Body of pancreas (tissue), 4 donors: Measurements from ENCODE around the gene GALNT17. TPM values are rescaled to one million over a fixed set of nuclear protein-coding genes. Genes with fewer than 3 reads are reported as not detected.

Experiments used
- ATAC-seq: fragments of 150-250 bp; one replicate; pipeline ENCODE4 v1.9.1; 2016
- DNase-seq, 4 donors: peaks; one replicate each; pipeline ENCODE4 v3.0.0-alpha.2; 2019
- H3K27ac ChIP-seq, 4 donors: fragments of 200-600 bp; sonication (generic); 1 replicate in 3 of 4; 2 replicates in 1 of 4; pipeline versions ENCODE4 v1.5.1 to v1.6.1; 2016 to 2019; ENCODE audit warnings: mild to moderate bottlenecking in 1 of 4, mixed read lengths in 1 of 4, moderate library complexity in 1 of 4
- H3K27me3 ChIP-seq, 2 donors: fragments of 200-600 bp; sonication (generic); one replicate each; pipeline ENCODE4 v1.6.0; 2016; ENCODE audit warnings: mild to moderate bottlenecking in 1 of 2
- H3K36me3 ChIP-seq, 2 donors: fragments of 200-600 bp; sonication (generic); replicated peaks in 1 of 2; 2 replicates each; pipeline ENCODE4 v1.5.1; 2016; ENCODE audit warnings: low read depth in 2 of 2; ENCODE audit not compliant: insufficient read depth in 1 of 2
- H3K4me1 ChIP-seq: fragments of 200-600 bp; sonication (generic); one replicate; pipeline ENCODE4 v1.6.0; 2016
- H3K4me3 ChIP-seq, 2 donors: fragments of 200-600 bp; sonication (generic); 1 replicate in 1 of 2; 2 replicates in 1 of 2; pipeline ENCODE4 v1.5.1; 2016 to 2019
- H3K9me3 ChIP-seq, 3 donors: fragments of 200-600 bp; sonication (generic); 1 replicate in 2 of 3; 2 replicates in 1 of 3; pipeline ENCODE4 v1.5.1; 2016
- POLR2A ChIP-seq, 3 donors: fragments of 450-650 bp; IDR thresholded peaks; one replicate each; pipeline ENCODE4 v1.6.1; 2016; ENCODE audit warnings: antibody characterized with exemption in 3 of 3, mild to moderate bottlenecking in 2 of 3
- WGBS, 2 donors: methylation state at CpG; one replicate each; pipeline ENCODE4 v1.1.5; 2017; 5-methylcytosine and 5-hydroxymethylcytosine counted together
- intact Hi-C: fragments of 100-400 bp; cut with DNase I; formaldehyde crosslinking; loops from one replicate; pipeline ENCODE4 v1.15.1; 2023
- total RNA-seq, 2 donors: library from RNA; depleted of rRNA; stranded (reverse); fragments of >200 nt; gene quantifications; one replicate each; pipeline ENCODE4 v1.1.0, GENCODE V29; 2016
- TF ChIP-seq, protein P1 (sequence below), 7 experiments: fragments of 450-650 bp in 4 of 7; fragments of 200-600 bp in 3 of 7; sonication (generic) in 3 of 7; IDR thresholded peaks; one replicate each; pipeline ENCODE4 v1.5.1; 2016 to 2019; ENCODE audit warnings: antibody characterized with exemption in 7 of 7

Gene GALNT17
- total RNA-seq, 2 donors from 2014 or later = 6.5 to 27.4 TPM

DNA sequence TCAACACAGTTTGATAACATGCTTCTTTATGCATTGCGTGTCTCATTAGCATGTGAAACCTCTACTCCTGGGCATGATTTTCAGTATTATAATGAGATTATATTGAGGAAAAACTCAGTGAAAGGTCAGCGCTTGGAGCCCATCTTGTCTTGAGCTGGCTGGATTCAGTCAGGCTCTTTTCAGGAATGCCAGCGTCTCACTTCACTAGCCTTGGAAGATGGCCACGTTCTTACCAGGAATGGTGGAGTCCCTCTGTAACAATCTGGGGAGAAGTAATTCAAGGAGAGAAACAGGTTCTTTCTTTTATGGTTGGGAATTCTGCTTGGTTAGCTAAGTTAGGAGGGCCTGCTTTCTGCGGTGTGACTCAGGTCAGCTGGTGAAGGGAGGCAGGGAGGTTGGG is 241.0 kb downstream of the GALNT17 start:
- Histone ChIP-seq H3K36me3 (no peaks in the 10 kb centered on the region), H3K27me3 (no peaks in the 10 kb centered on the region), H3K27ac (no peak overlapping the region), H3K9me3 (no peaks in the 10 kb centered on the region), H3K4me3 (no peak overlapping the region), H3K4me1 (no peaks in the 10 kb centered on the region)
- WGBS, 2 donors = 90 to 91% methylated on average over 5 of the region's 5 CpGs
- DNase-seq (no peak), ATAC-seq (no peak)
- intact Hi-C loops = no loop called here
- no peak for TF ChIP-seq POLR2A (IDR thresholded peaks at IDR 0.05)
- TF ChIP-seq, protein P1, sequence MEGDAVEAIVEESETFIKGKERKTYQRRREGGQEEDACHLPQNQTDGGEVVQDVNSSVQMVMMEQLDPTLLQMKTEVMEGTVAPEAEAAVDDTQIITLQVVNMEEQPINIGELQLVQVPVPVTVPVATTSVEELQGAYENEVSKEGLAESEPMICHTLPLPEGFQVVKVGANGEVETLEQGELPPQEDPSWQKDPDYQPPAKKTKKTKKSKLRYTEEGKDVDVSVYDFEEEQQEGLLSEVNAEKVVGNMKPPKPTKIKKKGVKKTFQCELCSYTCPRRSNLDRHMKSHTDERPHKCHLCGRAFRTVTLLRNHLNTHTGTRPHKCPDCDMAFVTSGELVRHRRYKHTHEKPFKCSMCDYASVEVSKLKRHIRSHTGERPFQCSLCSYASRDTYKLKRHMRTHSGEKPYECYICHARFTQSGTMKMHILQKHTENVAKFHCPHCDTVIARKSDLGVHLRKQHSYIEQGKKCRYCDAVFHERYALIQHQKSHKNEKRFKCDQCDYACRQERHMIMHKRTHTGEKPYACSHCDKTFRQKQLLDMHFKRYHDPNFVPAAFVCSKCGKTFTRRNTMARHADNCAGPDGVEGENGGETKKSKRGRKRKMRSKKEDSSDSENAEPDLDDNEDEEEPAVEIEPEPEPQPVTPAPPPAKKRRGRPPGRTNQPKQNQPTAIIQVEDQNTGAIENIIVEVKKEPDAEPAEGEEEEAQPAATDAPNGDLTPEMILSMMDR (IDR thresholded peaks at IDR 0.05) = no peak

DNA sequence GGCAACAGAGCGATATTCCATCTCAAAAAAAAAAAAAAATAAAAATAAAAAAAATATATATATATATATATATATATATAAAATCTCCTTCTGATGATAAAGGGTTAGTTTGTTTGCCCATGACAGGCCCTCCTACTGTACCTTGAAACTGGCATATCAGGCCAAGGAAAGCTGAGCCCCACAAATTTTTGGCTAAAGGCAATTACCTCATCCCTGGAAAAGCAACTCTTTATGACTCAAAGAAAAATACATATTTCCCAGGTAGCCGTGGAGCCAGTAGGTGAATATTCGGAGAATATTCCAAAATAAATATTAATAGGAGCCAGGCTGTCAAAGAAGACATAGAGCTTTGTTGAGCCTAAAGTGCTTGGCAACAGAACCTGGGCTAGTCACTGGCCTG is 245.1 kb downstream of the GALNT17 start:
- H3K27me3 ChIP-seq = no peaks in the 10 kb centered on the region
- TF ChIP-seq, protein P1 (IDR thresholded peaks at IDR 0.05) = no peak
- TF ChIP-seq POLR2A (IDR thresholded peaks at IDR 0.05) = no peak
- H3K27ac ChIP-seq = no peak overlapping the region
- H3K4me1 ChIP-seq = no peaks in the 10 kb centered on the region
- H3K4me3 ChIP-seq = no peak overlapping the region
- peak in 1 of 4 donors; percentile 7 for DNase-seq
- H3K36me3 ChIP-seq = no peaks in the 10 kb centered on the region
- H3K9me3 ChIP-seq = no peaks in the 10 kb centered on the region
- peak; percentile 74 for ATAC-seq
- WGBS, 2 donors = 48 to 68% methylated on average over 3 of the region's 3 CpGs
- intact Hi-C loops = no loop called here

DNA sequence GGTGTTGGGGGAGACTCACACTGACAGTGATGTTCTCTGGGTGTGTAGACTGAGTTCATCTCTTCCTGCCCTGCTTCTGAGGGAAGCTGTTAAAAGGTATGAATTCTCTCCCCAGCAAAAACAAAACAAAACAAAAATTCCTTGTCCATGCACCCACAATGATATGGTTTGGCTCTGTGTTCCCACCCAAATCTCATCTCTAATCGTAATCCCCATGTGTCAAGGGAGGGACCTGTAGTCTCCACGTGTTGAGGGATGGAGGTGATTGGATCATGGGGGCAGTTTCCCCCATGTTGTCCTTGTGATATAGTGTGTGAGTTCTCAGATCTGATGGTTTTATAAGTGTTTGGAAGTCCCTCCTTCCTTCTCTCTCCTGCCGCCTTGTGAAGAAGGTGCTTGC is 245.5 kb downstream of the GALNT17 start:
- H3K27me3 ChIP-seq = no peaks in the 10 kb centered on the region
- H3K4me1 ChIP-seq = no peaks in the 10 kb centered on the region
- no peak overlapping the region for H3K27ac ChIP-seq
- TF ChIP-seq, protein P1 (IDR thresholded peaks at IDR 0.05) = no peak
- TF ChIP-seq POLR2A (IDR thresholded peaks at IDR 0.05) = no peak
- no peaks in the 10 kb centered on the region for H3K36me3 ChIP-seq
- no peak for ATAC-seq
- no peaks in the 10 kb centered on the region for H3K9me3 ChIP-seq
- whole genome bisulfite sequencing, 2 donors = 77 to 87% methylated on average over 3 of the region's 3 CpGs
- intact Hi-C loops = no loop called here
- H3K4me3 ChIP-seq = no peak overlapping the region
- no peak for DNase-seq

DNA sequence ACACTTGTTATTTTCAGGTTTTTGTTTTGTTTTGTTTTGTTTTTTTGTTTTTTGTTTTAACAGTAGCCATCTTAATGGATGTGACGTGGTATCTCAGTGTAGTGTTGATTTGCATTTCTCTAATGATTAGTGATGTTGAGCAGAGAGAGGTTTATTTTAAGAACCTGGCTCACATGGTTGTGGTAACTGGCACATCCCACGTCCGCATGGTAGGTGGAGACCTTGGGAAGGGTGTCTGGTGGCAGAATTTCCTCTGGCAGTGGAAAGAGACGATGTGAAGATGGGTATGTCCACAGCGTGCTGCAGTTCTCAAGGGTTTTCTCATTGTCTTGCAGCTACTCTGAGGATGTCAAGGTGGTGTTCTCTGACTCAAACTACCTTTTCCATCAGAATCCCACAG is 252.2 kb downstream of the GALNT17 start:
- Histone ChIP-seq H3K27ac (no peak overlapping the region), H3K36me3 (no peaks in the 10 kb centered on the region), H3K4me1 (no peaks in the 10 kb centered on the region), H3K4me3 (no peak overlapping the region), H3K27me3 (no peaks in the 10 kb centered on the region), H3K9me3 (no peaks in the 10 kb centered on the region)
- intact Hi-C loops = no loop called here
- WGBS, 2 donors = 80 to 89% methylated on average over 5 of the region's 5 CpGs
- DNase-seq (no peak), ATAC-seq (no peak)
- TF ChIP-seq POLR2A (IDR thresholded peaks at IDR 0.05) = no peak
- TF ChIP-seq, protein P1 (IDR thresholded peaks at IDR 0.05) = no peak

DNA sequence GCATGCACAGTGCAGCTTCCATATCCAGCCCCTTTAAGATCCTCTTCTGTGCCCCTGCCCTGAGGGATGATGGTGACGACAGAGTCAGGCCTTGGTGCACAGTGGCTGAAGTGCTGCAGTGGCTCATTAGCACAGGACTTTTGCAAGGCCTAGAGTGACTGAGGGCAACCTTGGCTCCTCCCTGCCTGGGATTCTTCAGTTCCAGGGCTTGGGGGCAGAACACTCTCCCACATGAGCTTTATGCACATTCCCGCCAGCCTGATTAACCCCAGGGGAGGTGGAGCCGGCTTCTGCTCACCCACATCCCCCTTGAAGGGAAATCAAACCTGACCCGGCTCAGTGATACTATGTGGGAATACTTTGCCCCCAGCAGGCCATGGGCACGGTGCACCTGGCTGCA is 253.4 kb downstream of the GALNT17 start:
- Histone ChIP-seq H3K9me3 (no peaks in the 10 kb centered on the region), H3K36me3 (no peaks in the 10 kb centered on the region), H3K4me3 (no peak overlapping the region), H3K27ac (no peak overlapping the region), H3K4me1 (no peaks in the 10 kb centered on the region), H3K27me3 (no peaks in the 10 kb centered on the region)
- ATAC-seq (no peak), DNase-seq (no peak)
- intact Hi-C loops = no loop called here
- TF ChIP-seq POLR2A (IDR thresholded peaks at IDR 0.05) = no peak
- TF ChIP-seq, protein P1 (IDR thresholded peaks at IDR 0.05) = no peak
- 85 to 89% methylated on average over 1 to 5 of the region's 5 CpGs for WGBS, 2 donors
